Loucy (cell line): ENCODE measurements around the gene SELENOO.

Experiments used
- H2AFZ ChIP-seq: fragments of 200-600 bp; sonication (generic); 2 replicates; pipeline ENCODE4 v1.6.0; 2016; ENCODE audit warnings: antibody characterized with exemption, mild to moderate bottlenecking, low read length, moderate library complexity
- H3F3A ChIP-seq: fragments of 200-600 bp; 2 replicates; pipeline ENCODE4 v1.6.0; 2016; ENCODE audit warnings: antibody characterized with exemption, low read depth, mild to moderate bottlenecking
- H3K27me3 ChIP-seq: fragments of 200-600 bp; sonication (generic); 2 replicates; pipeline ENCODE4 v1.6.1; 2014; ENCODE audit warnings: low read length, mild to moderate bottlenecking; ENCODE audit not compliant: insufficient read depth, poor library complexity, severe bottlenecking
- H3K36me3 ChIP-seq: fragments of 200-600 bp; sonication (generic); 2 replicates; pipeline ENCODE4 v1.6.1; 2016; ENCODE audit warnings: low read length; ENCODE audit not compliant: insufficient read depth
- H3K4me1 ChIP-seq: fragments of 200-600 bp; sonication (generic); 2 replicates; pipeline ENCODE4 v1.5.1; 2014; ENCODE audit warnings: low read length, mild to moderate bottlenecking; ENCODE audit not compliant: insufficient read depth, poor library complexity, severe bottlenecking
- H3K4me2 ChIP-seq: fragments of 200-600 bp; sonication (generic); 2 replicates; pipeline ENCODE4 v1.6.0; 2014; ENCODE audit warnings: antibody characterized with exemption, low read length, low read depth, mild to moderate bottlenecking; ENCODE audit not compliant: poor library complexity, severe bottlenecking
- H3K4me3 ChIP-seq: fragments of 200-600 bp; sonication (generic); 2 replicates; pipeline ENCODE4 v1.5.1; 2014; ENCODE audit warnings: low read length, mild to moderate bottlenecking, mixed read lengths; ENCODE audit not compliant: poor library complexity, severe bottlenecking
- H3K79me2 ChIP-seq: fragments of 200-600 bp; sonication (generic); 2 replicates; pipeline ENCODE4 v1.6.1; 2014; ENCODE audit warnings: low read length; ENCODE audit not compliant: insufficient read depth
- H3K9ac ChIP-seq: fragments of 200-600 bp; sonication (generic); 2 replicates; pipeline ENCODE4 v1.6.0; 2014; ENCODE audit warnings: mild to moderate bottlenecking, low read depth, low read length, moderate library complexity; ENCODE audit not compliant: poor library complexity, severe bottlenecking
- H3K9me2 ChIP-seq: fragments of 200-600 bp; sonication (generic); replicated peaks from 2 replicates; pipeline ENCODE4 v1.6.1; 2016; ENCODE audit warnings: low read depth, low read length, mixed read lengths
- H3K9me3 ChIP-seq: fragments of 200-600 bp; sonication (generic); 2 replicates; pipeline ENCODE4 v1.6.1; 2014; ENCODE audit warnings: mild to moderate bottlenecking, antibody characterized with exemption, low read length, low read depth; ENCODE audit not compliant: insufficient read depth
- H4K20me1 ChIP-seq: fragments of 200-600 bp; sonication (generic); 2 replicates; pipeline ENCODE4 v1.6.0; 2014; ENCODE audit warnings: antibody characterized with exemption, low read length, mild to moderate bottlenecking; ENCODE audit not compliant: insufficient read depth, poor library complexity, severe bottlenecking
- CTCF ChIP-seq: fragments of 200-600 bp; sonication (generic); conservative IDR thresholded peaks from 2 replicates; pipeline ENCODE4 v1.5.1; 2014; ENCODE audit warnings: mild to moderate bottlenecking, antibody characterized with exemption, low read length
- EZH2phosphoT487 ChIP-seq: fragments of 200-600 bp; IDR thresholded peaks from 2 replicates; pipeline ENCODE4 v1.6.1; 2018; ENCODE audit warnings: antibody characterized with exemption, mild to moderate bottlenecking, moderate library complexity, borderline replicate concordance

The SELENOO gene

DNA sequence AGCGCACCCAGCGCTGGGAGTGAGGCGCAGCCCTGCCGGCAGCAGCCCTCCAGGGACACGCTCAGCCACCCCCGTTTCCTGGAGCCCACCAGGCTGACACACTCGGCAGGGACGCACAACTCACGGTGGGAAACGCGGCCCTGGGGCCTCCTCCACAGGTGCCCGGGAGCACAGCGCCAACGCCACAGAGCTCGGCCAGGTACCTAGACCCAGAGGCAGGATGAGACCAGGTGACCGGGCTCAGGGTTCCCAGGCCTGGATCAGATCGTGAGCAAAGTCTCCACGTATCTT, 26.0 kb downstream of the SELENOO start:
- Histone ChIP-seq H3K27me3 (no peaks in the 10 kb centered on the region), H3K4me3 (no peak overlapping the region), H4K20me1 (no peaks in the 10 kb centered on the region), H3K9me2 (no peaks in the 10 kb centered on the region), H3F3A (no peaks in the 10 kb centered on the region), H3K4me2 (no peak overlapping the region), H3K79me2 (no peaks in the 10 kb centered on the region), H3K9me3 (no peaks in the 10 kb centered on the region), H3K36me3 (peaks cover 37% of the 10 kb centered on the region; the same call in 1 of the 2 replicates), H2AFZ (no peak overlapping the region), H3K9ac (no peak overlapping the region), H3K4me1 (no peaks in the 10 kb centered on the region)
- TF ChIP-seq CTCF (no peak), EZH2phosphoT487 (no peak)

- no peaks in the 10 kb centered on the region for H3K9me3 ChIP-seq
- no peak overlapping the region for H3K4me2 ChIP-seq
- H3K4me1 ChIP-seq: no peaks in the 10 kb centered on the region
- TF ChIP-seq EZH2phosphoT487: no peak
- no peak for TF ChIP-seq CTCF
- H3K79me2 ChIP-seq: no peaks in the 10 kb centered on the region
- no peaks in the 10 kb centered on the region for H4K20me1 ChIP-seq
- no peaks in the 10 kb centered on the region for H3K27me3 ChIP-seq
- H2AFZ ChIP-seq: no peak overlapping the region
- no peaks in the 10 kb centered on the region for H3F3A ChIP-seq
- no peak overlapping the region for H3K4me3 ChIP-seq
- peaks cover 31% of the 10 kb centered on the region; the same call in 1 of the 2 replicates for H3K36me3 ChIP-seq
- no peaks in the 10 kb centered on the region for H3K9me2 ChIP-seq
- no peak overlapping the region for H3K9ac ChIP-seq
Measured at GRCh38 chr22:50227579-50228215, 26.9 kb downstream of the SELENOO start.

GRCh38 chr22:50228366-50228765, 27.6 kb downstream of the SELENOO start:
- H3K79me2 ChIP-seq: no peaks in the 10 kb centered on the region
- H3F3A ChIP-seq: no peaks in the 10 kb centered on the region
- H4K20me1 ChIP-seq: no peaks in the 10 kb centered on the region
- peaks cover 29% of the 10 kb centered on the region; the same call in 1 of the 2 replicates for H3K36me3 ChIP-seq
- H3K9me2 ChIP-seq: no peaks in the 10 kb centered on the region
- H3K27me3 ChIP-seq: no peaks in the 10 kb centered on the region
- H3K9ac ChIP-seq: no peak overlapping the region
- TF ChIP-seq EZH2phosphoT487 (no peak), CTCF (no peak)
- H3K9me3 ChIP-seq: no peaks in the 10 kb centered on the region
- H2AFZ ChIP-seq: no peak overlapping the region
- H3K4me1 ChIP-seq: no peaks in the 10 kb centered on the region
- H3K4me2 ChIP-seq: no peak overlapping the region
- H3K4me3 ChIP-seq: no peak overlapping the region
